ENCODE measurements around the gene CDC42BPB.

Gene CDC42BPB

GRCh38 chr14:103013028-103013427 lies 44.3 kb downstream of the CDC42BPB start:
- no peak for DNase-seq

GRCh38 chr14:103009559-103009958 lies 47.8 kb downstream of the CDC42BPB start:
- no peak for DNase-seq

DNA sequence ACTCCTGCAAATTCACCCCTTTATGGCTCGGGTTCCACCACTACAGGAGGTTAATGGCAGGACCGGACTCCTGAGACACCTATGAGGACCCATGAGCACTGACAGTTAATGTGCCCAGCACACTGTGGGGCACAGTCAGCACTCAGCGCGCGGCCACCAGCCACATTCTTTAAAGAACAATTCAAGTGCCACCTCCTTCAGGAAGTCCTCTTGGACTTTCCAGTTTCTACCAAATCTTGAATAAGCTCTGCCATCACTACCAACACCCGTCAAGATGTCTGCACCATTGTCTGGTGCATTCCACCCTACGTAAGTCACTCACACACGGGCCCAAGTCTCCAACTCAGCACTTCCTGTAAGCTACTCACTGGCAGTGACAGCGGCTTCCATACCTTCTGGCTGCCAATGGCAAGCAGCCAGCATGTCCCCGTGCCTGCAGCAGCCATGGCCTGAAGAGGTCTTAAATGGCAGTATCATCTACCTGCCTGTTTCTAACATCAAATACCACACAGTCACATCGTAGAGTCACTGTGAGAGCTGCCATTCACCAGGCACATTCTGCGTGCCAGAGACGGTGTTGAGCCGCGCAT lies 48.5 kb downstream of the CDC42BPB start:
- DNase-seq: no peak

- no peak for DNase-seq
Observed at GRCh38 chr14:103008126-103008525, 49.2 kb downstream of the CDC42BPB start.

- no peak for DNase-seq
Observed at GRCh38 chr14:103007555-103007954, 49.8 kb downstream of the CDC42BPB start.

DNA sequence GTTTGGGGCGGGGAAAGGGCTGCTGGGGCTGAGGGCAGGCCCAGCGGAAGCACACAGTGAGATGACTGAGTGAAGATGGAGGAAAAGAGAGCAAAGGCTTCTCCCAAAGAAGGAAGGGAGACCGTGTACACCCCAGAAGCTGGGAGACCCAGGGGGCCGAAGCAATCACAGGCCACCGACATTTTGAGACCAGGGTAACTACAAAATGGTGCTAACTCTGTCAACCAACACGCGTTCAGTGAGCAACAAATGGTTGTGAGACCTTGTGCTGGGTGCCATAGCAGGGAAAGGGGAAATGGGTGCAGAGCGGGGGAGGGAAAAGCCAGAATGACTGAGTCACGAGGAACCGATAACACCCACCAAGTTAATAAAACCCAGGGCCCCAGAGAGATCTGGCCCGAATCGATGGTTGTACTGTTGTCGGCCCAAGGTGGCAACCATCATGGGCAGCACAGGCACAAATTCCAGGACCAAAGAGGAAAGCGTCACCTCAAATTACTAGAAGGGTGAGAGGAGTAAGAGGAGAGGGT lies 50.3 kb downstream of the CDC42BPB start:
- no peak for DNase-seq

GRCh38 chr14:103006106-103006505 lies 51.2 kb downstream of the CDC42BPB start:
- DNase-seq: no peak

DNA sequence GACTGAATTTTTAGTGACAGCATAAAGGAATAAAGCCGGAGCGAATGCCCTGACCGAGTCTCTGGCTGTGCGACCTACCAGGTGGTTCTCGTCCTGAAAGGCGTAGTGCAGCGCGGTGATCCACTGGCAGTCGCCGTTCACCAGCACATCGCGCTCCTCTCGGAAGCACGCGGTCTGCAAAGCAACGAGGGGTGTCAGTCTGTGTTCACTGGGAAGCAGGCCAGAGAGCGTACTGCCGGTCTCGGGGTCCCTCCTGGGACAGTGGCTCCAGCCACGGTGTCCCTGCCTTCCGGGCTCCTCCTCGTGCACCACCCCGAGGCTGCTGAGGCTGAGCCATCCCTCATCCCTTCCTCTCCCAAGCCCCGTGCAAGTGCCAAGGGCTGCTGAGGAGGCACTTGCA lies 53.5 kb downstream of the CDC42BPB start:
- DNase-seq: no peak

GRCh38 chr14:103003351-103003615 lies 54.1 kb downstream of the CDC42BPB start:
- no peak for DNase-seq

- no peak for DNase-seq
Observed at GRCh38 chr14:103002578-103003350, 54.6 kb downstream of the CDC42BPB start.

DNA sequence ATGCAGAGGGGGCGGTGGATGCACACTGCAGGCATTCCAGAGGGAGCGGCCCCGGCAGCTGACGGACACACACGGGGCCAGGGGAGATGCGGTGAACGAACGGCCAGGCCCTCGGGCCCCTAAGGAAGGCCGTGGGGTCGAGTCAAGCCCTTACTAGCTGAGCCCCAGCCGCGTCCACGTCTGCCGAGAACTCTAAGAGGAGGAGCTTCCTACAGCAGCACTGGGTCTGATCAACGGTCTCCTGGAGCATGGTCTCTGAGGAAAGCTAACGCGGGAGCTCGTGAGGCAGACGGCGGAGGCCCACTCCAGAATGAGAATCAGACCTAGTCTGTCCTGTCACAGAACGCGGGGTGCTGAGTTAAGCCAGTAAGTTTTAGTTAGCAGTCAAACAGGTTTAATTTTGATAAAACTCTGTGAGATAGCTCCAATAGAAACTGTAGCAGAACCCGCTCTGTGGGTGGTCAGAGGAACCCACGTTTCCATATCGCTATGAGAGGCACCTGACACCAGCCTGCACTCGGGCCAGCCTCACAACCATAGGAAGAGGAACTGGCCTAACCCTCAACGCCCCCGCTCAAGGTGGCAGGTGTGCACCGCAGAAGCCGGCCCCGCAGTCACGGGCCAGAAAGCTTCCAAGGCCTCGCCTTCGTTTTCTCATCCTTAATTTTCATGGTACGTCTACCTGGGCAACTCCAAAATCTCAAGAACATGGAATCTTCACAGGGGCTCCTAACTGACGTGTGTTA lies 55.5 kb downstream of the CDC42BPB start:
- no peak for DNase-seq

DNA sequence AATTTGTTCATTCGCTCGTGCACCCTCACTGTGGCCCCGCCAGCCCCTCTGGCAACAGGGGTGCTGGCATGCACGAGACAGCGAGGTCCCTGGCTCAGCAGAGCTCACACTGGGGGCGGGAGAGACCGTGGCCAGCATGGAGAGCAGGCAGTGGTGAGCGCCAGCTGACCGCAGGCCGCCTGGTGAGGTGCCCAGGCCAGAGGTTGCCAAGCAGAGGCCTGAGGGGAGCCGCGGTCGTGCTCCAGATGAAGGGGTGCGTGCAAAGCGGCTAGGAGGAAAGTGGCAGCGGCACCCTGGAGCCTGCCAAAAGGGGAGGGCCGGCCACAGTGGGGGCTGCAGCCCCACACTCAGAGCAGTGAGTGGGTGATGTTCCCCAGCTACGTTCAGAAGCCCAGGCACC lies 56.1 kb downstream of the CDC42BPB start:
- DNase-seq: no peak

- no peak for DNase-seq
Observed at GRCh38 chr14:103000291-103000921, 56.9 kb downstream of the CDC42BPB start.

DNA sequence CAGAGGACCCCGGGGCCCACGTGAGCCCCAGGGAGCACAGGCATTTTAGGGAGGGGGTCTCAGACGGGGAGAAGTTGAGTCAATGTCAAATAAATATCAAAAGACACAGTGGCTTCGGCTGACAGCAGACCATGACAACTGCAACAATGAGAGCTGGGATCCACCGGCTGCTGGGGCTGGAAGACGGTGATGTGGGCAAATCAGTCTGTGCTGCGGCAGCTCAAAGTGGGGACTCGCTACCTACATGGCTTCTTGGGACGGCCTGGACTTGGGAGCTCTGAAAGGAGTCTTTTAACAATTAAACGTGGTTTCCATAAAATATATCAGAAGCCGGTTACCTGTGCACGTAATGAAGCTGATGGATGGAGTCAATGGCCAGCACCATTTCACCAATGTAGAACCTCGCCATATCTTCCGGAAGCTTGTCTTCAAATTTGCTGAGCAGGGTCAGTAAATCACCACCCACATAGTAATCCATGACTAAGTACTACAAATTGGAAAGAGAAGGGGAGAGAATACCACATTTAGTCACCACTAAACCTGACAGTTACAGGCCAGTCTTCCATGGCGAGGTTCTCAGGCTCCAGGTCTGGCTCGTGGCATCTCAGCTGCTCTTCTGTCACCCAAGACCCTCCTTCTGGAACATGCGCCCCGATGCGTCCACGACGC lies 58.0 kb downstream of the CDC42BPB start:
- DNase-seq: no peak

GRCh38 chr14:102998393-102998792 lies 59.0 kb downstream of the CDC42BPB start:
- DNase-seq: no peak

DNA sequence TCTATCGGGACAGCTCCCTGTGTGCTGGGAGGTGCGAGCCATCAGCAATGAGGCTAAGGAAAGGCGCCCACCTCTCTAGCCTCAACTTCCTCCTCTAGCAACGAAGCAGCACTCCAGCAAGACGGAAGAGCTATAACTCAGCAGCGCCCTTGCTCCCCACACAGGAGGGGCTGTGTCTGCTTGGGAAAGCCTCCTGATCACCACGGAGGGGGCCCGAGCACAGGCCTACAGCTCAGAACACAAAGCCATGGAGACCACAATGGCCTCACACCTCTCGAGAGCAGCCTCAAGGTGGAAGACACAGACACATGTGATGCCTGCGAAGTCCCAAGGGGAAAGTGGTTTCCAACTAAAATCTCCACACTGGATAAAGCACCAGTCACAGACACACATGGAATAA lies 60.4 kb downstream of the CDC42BPB start:
- no peak for DNase-seq

DNA sequence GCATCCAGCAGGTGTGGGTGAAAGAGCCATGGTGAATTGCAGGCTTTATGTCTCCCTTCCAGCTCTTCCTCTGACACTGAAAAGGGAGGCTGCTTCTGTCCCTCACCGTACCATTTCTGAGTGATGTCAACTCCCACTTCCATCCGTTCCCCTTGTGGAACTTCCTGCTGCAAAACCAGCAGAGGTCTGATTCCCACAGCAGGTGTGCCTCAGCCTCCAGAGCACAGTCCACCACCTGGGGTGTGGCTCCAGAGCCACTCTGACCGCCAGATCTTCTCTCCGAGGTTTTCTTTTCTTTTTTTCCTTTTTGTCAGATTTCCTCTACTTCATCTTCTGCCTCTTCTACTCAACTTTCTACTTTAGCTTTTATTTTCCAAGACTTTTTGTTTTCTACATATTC lies 62.7 kb downstream of the CDC42BPB start:
- DNase-seq: no peak

GRCh38 chr14:102993523-102993922 lies 63.8 kb downstream of the CDC42BPB start:
- no peak for DNase-seq

- DNase-seq: no peak
Observed at GRCh38 chr14:102991376-102991775, 66.0 kb downstream of the CDC42BPB start.

- no peak for DNase-seq
Observed at GRCh38 chr14:102988054-102988453, 69.3 kb downstream of the CDC42BPB start.

- DNase-seq: no peak
Observed at GRCh38 chr14:102986810-102987579, 70.4 kb downstream of the CDC42BPB start.

GRCh38 chr14:102985665-102986064 lies 71.7 kb downstream of the CDC42BPB start:
- DNase-seq: no peak
